ENCODE measurements around the gene EPS15. TPM values are rescaled to one million over a fixed set of nuclear protein-coding genes. Genes with fewer than 3 reads are reported as not detected.

Gene EPS15
- total RNA-seq, 4 donors from 2014 or later, result 53.5 to 106 (median 74.2) TPM

- Histone ChIP-seq H3K27ac (no peak overlapping the region), H3K4me1 (peaks cover 0 to 10% (median 0%) of the 10 kb centered on the region in 3 donors), H3K9me3 (no peaks in the 10 kb centered on the region), H3K27me3 (no peaks in the 10 kb centered on the region), H3K36me3 (no peaks in the 10 kb centered on the region), H3K4me3 (no peak overlapping the region)
- TF ChIP-seq EP300 (IDR thresholded peaks at IDR 0.05) (no peak), POLR2A (IDR thresholded peaks at IDR 0.05) (no peak), CTCF (IDR thresholded peaks at IDR 0.05) (no peak), POLR2AphosphoS5 (IDR thresholded peaks at IDR 0.05) (no peak)
- WGBS, 2 donors (ENCODE audit: low coverage in 1 of 2), result 60 to 62% methylated on average over 7 to 8 of the region's 15 CpGs
- ATAC-seq, result no peak
Measured at GRCh38 chr1:51310871-51311613, 208.0 kb downstream of the EPS15 start.

- Histone ChIP-seq H3K9me3 (no peaks in the 10 kb centered on the region), H3K27ac (no peak overlapping the region), H3K4me3 (no peak overlapping the region), H3K36me3 (no peaks in the 10 kb centered on the region), H3K27me3 (no peaks in the 10 kb centered on the region), H3K4me1 (peaks cover 0 to 7% (median 0%) of the 10 kb centered on the region in 3 donors)
- no peak for ATAC-seq
- TF ChIP-seq POLR2AphosphoS5 (IDR thresholded peaks at IDR 0.05) (no peak), POLR2A (IDR thresholded peaks at IDR 0.05) (no peak), CTCF (IDR thresholded peaks at IDR 0.05) (no peak), EP300 (IDR thresholded peaks at IDR 0.05) (no peak)
- 80% methylated on average over 1 of the region's 8 CpGs; no CpG with 5 or more reads in 1 of the 2 donors for WGBS, 2 donors (ENCODE audit: low coverage in 1 of 2)
Measured at GRCh38 chr1:51309291-51309690, 209.8 kb downstream of the EPS15 start.

GRCh38 chr1:51308636-51309035 is 210.4 kb downstream of the EPS15 start:
- peaks cover 0 to under 1% (median 0%) of the 10 kb centered on the region in 3 donors for H3K4me1 ChIP-seq
- WGBS, 2 donors (ENCODE audit: low coverage in 1 of 2), result 91 to 93% methylated on average over 5 of the region's 6 CpGs
- TF ChIP-seq CTCF (IDR thresholded peaks at IDR 0.05) (no peak), EP300 (IDR thresholded peaks at IDR 0.05) (no peak), POLR2A (IDR thresholded peaks at IDR 0.05) (no peak), POLR2AphosphoS5 (IDR thresholded peaks at IDR 0.05) (no peak)
- H3K27me3 ChIP-seq, result no peaks in the 10 kb centered on the region
- H3K4me3 ChIP-seq, result no peak overlapping the region
- no peaks in the 10 kb centered on the region for H3K36me3 ChIP-seq
- H3K27ac ChIP-seq, result no peak overlapping the region
- ATAC-seq, result no peak
- no peaks in the 10 kb centered on the region for H3K9me3 ChIP-seq

- Histone ChIP-seq H3K4me1 (no peaks in the 10 kb centered on the region), H3K9me3 (no peaks in the 10 kb centered on the region), H3K4me3 (no peak overlapping the region), H3K27ac (no peak overlapping the region), H3K36me3 (no peaks in the 10 kb centered on the region), H3K27me3 (peaks cover 6% of the 10 kb centered on the region)
- no peak for ATAC-seq
- WGBS, 2 donors (ENCODE audit: low coverage in 1 of 2), result 78% methylated on average over 4 of the region's 5 CpGs; no CpG with 5 or more reads in 1 of the 2 donors
- TF ChIP-seq EP300 (IDR thresholded peaks at IDR 0.05) (no peak), POLR2AphosphoS5 (IDR thresholded peaks at IDR 0.05) (no peak), POLR2A (IDR thresholded peaks at IDR 0.05) (no peak), CTCF (IDR thresholded peaks at IDR 0.05) (no peak)
Measured at GRCh38 chr1:51306950-51307349, 212.1 kb downstream of the EPS15 start.

- ATAC-seq, result no peak
- WGBS, 2 donors (ENCODE audit: low coverage in 1 of 2), result 56% methylated on average over 1 of the region's 4 CpGs; no CpG with 5 or more reads in 1 of the 2 donors
- TF ChIP-seq POLR2A (IDR thresholded peaks at IDR 0.05) (no peak), POLR2AphosphoS5 (IDR thresholded peaks at IDR 0.05) (no peak), EP300 (IDR thresholded peaks at IDR 0.05) (no peak), CTCF (IDR thresholded peaks at IDR 0.05) (no peak)
- Histone ChIP-seq H3K36me3 (no peaks in the 10 kb centered on the region), H3K9me3 (no peaks in the 10 kb centered on the region), H3K27ac (no peak overlapping the region), H3K4me3 (no peak overlapping the region), H3K27me3 (peaks cover 10% of the 10 kb centered on the region), H3K4me1 (no peaks in the 10 kb centered on the region)
Measured at GRCh38 chr1:51305371-51305823, 213.7 kb downstream of the EPS15 start.

All from gastroesophageal sphincter (tissue), 4 donors.